ENCODE measurements around the gene SIK2. TPM values are rescaled to one million over a fixed set of nuclear protein-coding genes. Genes with fewer than 3 reads are reported as not detected.

Gene SIK2
- total RNA-seq, 1 donor from 2014 or later: 16.3 TPM

DNA sequence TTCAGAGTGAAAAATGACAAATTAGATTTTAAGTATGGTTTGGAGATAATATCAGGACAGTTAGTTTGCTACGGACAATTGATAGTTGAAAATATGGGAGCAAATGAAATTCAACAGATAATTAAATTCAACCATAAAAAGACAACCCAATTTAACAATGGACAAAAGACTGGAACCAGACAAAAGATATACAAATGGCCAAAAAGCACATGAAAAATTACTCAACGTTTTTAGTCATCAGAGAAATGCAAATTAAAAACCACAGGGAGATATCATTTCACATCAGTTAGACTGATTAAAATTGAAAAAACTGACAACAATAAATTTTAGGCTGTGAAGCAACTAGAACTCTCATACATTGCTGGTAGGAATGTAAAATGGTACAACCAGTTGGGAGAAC, 27.2 kb downstream of the SIK2 start:
- H3K36me3 ChIP-seq: peaks cover 5% of the 10 kb centered on the region
- TF ChIP-seq, protein P1, sequence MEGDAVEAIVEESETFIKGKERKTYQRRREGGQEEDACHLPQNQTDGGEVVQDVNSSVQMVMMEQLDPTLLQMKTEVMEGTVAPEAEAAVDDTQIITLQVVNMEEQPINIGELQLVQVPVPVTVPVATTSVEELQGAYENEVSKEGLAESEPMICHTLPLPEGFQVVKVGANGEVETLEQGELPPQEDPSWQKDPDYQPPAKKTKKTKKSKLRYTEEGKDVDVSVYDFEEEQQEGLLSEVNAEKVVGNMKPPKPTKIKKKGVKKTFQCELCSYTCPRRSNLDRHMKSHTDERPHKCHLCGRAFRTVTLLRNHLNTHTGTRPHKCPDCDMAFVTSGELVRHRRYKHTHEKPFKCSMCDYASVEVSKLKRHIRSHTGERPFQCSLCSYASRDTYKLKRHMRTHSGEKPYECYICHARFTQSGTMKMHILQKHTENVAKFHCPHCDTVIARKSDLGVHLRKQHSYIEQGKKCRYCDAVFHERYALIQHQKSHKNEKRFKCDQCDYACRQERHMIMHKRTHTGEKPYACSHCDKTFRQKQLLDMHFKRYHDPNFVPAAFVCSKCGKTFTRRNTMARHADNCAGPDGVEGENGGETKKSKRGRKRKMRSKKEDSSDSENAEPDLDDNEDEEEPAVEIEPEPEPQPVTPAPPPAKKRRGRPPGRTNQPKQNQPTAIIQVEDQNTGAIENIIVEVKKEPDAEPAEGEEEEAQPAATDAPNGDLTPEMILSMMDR (IDR thresholded peaks at IDR 0.05; ENCODE audit: borderline replicate concordance): no peak
- H3K4me1 ChIP-seq: peaks cover 49% of the 10 kb centered on the region
- H3K4me3 ChIP-seq: no peak overlapping the region
- no peaks in the 10 kb centered on the region for H3K27me3 ChIP-seq (ENCODE audit: low read depth)
- H3K9me3 ChIP-seq (replicated peaks): no peaks in the 10 kb centered on the region
- intact Hi-C loops (cut with micrococcal nuclease): no loop called here
- DNase-seq: no peak
- no peak overlapping the region for H3K27ac ChIP-seq (replicated peaks)

DNA sequence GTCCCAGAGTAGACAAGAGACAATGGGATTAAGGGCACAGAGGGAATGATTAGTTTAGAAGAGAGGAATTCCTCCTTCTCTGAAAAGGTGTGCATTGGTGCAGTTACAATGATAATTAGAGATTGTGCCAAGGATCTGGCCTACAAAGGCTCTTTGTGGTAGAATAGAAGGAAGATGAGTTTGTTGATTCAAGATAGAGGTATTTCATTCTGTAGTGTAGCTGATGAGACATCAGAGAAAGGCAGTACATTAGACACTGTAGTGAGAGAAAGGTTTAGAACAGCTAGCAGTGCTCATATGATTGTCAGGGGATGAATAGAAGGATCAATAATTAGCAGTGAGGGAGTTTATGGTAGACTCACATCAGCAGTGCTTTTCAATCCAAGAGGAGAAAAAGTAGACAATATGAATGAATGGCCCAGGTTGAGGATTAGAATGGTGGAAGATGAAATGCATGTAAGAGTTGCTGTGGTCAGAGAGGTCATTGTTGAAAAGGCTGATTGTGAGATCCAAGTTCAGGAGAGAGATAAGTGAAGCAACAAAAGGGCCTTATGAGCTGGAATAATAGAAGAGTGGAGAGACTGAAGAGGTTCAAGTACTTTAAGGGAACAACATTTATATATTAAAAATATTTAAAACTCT, 28.9 kb downstream of the SIK2 start:
- peaks cover 58% of the 10 kb centered on the region for H3K4me1 ChIP-seq

DNA sequence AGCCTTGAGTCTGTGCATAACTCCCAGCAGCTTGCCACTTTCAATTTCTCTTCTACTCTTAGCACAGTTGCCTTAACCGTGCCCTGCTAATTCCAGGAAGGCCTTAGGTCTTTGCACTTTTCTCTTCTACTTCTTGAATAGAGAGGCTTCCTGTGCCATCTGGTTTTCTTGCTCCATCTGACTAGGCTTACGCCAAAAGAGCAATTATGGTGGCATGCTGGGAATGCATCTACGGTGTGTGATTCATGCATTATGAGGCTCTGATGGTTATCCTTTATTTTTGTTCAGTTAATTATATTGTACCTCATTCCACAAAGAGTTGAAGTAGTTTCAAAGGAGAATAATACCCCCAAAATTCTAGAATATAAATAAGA, 29.4 kb downstream of the SIK2 start:
- no peaks in the 10 kb centered on the region for H3K9me3 ChIP-seq (replicated peaks)
- intact Hi-C loops (cut with micrococcal nuclease): no loop called here
- DNase-seq: no peak
- H3K4me3 ChIP-seq: no peak overlapping the region
- H3K4me1 ChIP-seq: peaks cover 63% of the 10 kb centered on the region
- peaks cover 5% of the 10 kb centered on the region for H3K36me3 ChIP-seq
- no peak overlapping the region for H3K27ac ChIP-seq (replicated peaks)
- TF ChIP-seq, protein P1 (IDR thresholded peaks at IDR 0.05; ENCODE audit: borderline replicate concordance): no peak
- no peaks in the 10 kb centered on the region for H3K27me3 ChIP-seq (ENCODE audit: low read depth)

More for the DNA sequence above, 28.9 kb downstream of the SIK2 start:
- Histone ChIP-seq H3K4me3 (no peak overlapping the region), H3K27ac (replicated peaks) (no peak overlapping the region), H3K36me3 (peaks cover 5% of the 10 kb centered on the region), H3K9me3 (replicated peaks) (no peaks in the 10 kb centered on the region), H3K27me3 (ENCODE audit: low read depth) (no peaks in the 10 kb centered on the region)
- no peak for DNase-seq
- TF ChIP-seq, protein P1 (IDR thresholded peaks at IDR 0.05; ENCODE audit: borderline replicate concordance): no peak
- intact Hi-C loops (cut with micrococcal nuclease): no loop called here

DNA sequence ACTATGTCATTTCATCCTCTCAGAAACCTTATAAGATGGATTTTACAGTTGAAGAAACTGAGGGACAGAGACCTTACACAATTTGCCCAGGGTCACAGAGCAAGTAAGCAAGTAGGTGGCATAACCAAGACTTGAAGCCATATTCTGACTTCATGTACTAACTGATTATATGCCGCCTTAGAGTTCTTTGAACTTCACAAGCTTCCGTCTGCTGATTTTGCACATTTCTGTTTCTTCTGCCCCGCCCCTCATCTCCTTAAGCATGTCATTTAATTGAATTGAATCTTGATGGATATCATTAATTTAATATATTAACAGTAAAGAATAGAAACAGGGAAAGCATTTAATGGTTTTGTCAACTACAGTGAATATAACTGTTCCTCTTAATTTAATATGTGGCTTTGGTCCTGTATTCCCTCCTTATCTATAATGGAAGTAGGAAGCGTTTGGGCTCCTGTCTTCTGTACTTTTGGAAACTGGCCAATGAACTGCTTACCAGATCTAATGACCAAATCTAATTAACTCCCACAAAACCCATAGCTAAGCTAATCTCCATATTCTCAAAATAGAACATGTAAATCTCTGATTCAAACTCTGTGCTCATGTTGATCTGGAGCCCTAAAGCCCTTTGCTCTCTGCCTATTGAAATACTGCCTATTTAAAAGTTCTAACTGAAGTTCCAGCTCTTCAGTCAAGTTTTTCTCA, 30.4 kb downstream of the SIK2 start:
- intact Hi-C loops (cut with micrococcal nuclease): no loop called here
- no peak for DNase-seq
- H3K4me3 ChIP-seq: no peak overlapping the region
- no peaks in the 10 kb centered on the region for H3K9me3 ChIP-seq (replicated peaks)
- TF ChIP-seq, protein P1 (IDR thresholded peaks at IDR 0.05; ENCODE audit: borderline replicate concordance): no peak
- H3K4me1 ChIP-seq: peaks cover 73% of the 10 kb centered on the region
- H3K36me3 ChIP-seq: peaks cover 5% of the 10 kb centered on the region
- H3K27ac ChIP-seq (replicated peaks): peak overlapping the region; percentile 54
- H3K27me3 ChIP-seq (ENCODE audit: low read depth): no peaks in the 10 kb centered on the region

DNA sequence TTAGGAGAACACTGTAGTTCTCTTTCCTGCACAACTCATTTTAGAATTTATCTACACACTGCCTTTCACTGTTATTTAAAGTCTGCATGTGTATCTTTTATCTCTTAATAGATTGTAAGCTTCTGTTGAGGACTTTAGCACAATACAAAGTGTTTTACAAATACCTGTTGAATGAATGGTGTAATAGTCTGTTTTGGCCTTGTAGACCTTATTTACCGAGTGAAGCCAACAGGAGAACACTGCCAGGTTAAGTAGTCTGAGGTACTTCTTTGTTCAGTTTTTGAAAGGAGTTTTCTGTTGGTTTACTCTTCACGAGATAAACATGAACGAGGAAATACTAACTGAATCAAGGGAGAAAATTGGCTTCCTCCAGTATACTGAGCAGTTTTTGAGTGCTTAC, 31.0 kb downstream of the SIK2 start:
- DNase-seq: no peak
- intact Hi-C loops (cut with micrococcal nuclease): no loop called here
- Histone ChIP-seq H3K27me3 (ENCODE audit: low read depth) (no peaks in the 10 kb centered on the region), H3K4me3 (no peak overlapping the region), H3K9me3 (replicated peaks) (no peaks in the 10 kb centered on the region), H3K36me3 (peaks cover 5% of the 10 kb centered on the region), H3K27ac (replicated peaks) (peak overlapping the region; percentile 54), H3K4me1 (peaks cover 77% of the 10 kb centered on the region)
- TF ChIP-seq, protein P1 (IDR thresholded peaks at IDR 0.05; ENCODE audit: borderline replicate concordance): no peak
